ENCODE results near the gene PPBP.
"Not testable (repeated sequence)": the region's sequence is repeated elsewhere in the genome, so short reads cannot be mapped to it uniquely, and the experiment has no call there.

Gene PPBP

DNA sequence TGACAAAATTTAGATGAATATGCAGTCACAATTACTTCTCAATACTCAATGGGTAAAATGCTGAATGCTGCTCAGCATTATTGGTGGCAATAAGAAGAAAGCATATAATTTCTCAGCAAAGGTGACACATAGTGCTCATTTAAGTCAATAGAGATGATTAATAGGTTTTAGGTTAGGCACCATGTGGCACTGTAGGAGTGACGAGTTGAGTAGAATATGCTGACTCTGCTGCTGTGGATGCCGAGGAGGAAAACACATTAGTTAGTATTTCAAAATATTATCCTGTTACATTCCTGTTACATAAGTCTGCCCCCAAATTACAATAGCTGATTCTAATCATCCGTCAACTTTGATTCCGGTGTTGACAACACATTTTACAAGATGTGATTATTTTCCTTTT is 24.1 kb upstream of the PPBP start:
- Mint-ChIP-seq H3K4me1 (ENCODE audit: low read depth) (peaks cover 3% of the 10 kb centered on the region), H3K4me3 (no peak overlapping the region), H3K27ac (no peak overlapping the region), H3K9me3 (no peaks in the 10 kb centered on the region), H3K36me3 (ENCODE audit: low read depth) (no peaks in the 10 kb centered on the region), H3K27me3 (no peaks in the 10 kb centered on the region)
- no peak for DNase-seq

DNA sequence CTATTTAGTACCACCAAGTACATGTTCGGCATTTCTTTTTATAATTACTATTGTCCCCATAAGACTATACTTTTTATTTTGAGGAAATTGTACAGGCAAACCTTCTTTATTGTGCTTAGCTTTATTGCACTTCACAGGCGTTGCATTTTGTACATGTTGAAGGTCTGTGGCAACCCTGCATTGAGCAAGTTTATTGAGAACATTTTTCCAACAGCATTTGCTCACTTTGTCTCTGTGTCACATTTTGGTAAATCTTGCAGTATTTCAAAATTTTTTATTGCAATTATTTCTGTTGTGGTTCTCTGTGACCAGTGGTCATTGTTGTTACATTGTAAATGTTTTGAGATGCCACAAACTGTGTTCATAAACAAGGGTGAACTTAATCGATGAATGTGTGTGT is 21.3 kb upstream of the PPBP start:
- DNase-seq, result no peak
- H3K27me3 Mint-ChIP-seq, result no peaks in the 10 kb centered on the region
- no peak overlapping the region for H3K4me3 Mint-ChIP-seq
- no peaks in the 10 kb centered on the region for H3K36me3 Mint-ChIP-seq (ENCODE audit: low read depth)
- H3K9me3 Mint-ChIP-seq, result no peaks in the 10 kb centered on the region
- H3K27ac Mint-ChIP-seq, result no peak overlapping the region
- no peaks in the 10 kb centered on the region for H3K4me1 Mint-ChIP-seq (ENCODE audit: low read depth)

DNA sequence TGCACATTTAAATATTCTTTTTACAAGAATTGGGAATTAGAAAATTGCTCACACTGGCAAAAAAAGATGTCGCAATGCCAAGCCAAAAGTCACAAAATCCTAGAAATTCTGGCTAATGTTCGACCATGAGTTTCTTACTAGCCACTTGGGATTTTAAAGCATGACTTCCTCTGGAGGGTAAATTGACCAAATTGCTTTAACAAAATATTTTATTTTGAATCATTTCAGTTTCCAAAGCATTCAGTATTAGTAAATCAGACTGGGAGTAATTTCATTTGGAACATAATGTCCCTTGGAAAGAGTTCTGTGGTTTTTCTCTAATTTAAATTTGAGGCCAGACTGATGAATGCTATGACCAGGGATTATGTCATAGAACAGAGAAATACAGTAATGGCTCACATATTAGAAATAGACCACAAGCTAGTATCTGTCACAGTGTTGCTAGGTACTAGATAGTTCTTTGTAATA is 18.1 kb upstream of the PPBP start:
- no peaks in the 10 kb centered on the region for H3K36me3 Mint-ChIP-seq (ENCODE audit: low read depth)
- no peak for DNase-seq
- no peaks in the 10 kb centered on the region for H3K4me1 Mint-ChIP-seq (ENCODE audit: low read depth)
- H3K27ac Mint-ChIP-seq, result no peak overlapping the region
- H3K27me3 Mint-ChIP-seq, result peaks cover 2% of the 10 kb centered on the region
- no peaks in the 10 kb centered on the region for H3K9me3 Mint-ChIP-seq
- H3K4me3 Mint-ChIP-seq, result no peak overlapping the region

DNA sequence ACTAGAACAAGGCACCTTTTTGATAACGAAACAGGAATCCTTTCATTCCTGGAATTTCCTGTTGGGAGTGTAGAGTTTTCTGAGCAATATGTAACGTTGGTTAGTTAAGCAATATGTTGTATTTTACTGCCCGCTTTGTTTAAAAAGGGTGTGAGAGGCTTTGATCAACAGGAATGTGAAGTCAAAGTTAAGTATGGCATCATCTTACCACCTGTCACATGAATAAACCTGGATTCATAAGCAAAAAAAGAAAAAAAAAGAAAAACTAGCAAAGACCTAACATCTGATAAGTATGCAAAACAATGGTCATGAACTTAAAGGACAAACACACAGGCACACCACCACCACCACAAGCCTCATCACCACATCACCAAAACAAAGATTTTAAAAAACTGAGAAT is 17.5 kb upstream of the PPBP start:
- DNase-seq, result no peak
- Mint-ChIP-seq H3K36me3 (ENCODE audit: low read depth) (no peaks in the 10 kb centered on the region), H3K4me3 (no peak overlapping the region), H3K27ac (no peak overlapping the region), H3K4me1 (ENCODE audit: low read depth) (no peaks in the 10 kb centered on the region), H3K9me3 (no peaks in the 10 kb centered on the region), H3K27me3 (peaks cover 2% of the 10 kb centered on the region)

DNA sequence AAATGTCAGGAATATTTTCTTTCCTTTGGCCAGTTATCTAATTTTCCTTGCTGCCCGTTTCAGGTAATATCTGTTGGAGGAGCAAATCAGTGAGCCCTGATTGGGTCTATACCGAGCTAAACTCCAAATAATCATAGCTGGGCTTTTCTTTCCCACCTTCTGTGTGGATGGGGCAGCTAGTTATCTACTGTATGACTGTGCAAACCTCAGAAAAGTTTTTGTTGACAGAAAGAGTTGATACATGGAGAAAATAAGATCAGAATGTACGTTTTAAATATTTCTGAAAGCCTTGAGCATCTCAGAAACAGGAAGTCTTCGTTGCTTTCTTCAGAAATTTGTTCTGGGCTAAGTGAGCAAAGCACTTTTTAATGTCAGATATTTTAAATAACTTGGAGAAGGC is 16.7 kb upstream of the PPBP start:
- H3K27me3 Mint-ChIP-seq, result peaks cover 2% of the 10 kb centered on the region
- no peak overlapping the region for H3K27ac Mint-ChIP-seq
- H3K9me3 Mint-ChIP-seq, result no peaks in the 10 kb centered on the region
- DNase-seq, result no peak
- no peaks in the 10 kb centered on the region for H3K36me3 Mint-ChIP-seq (ENCODE audit: low read depth)
- H3K4me3 Mint-ChIP-seq, result no peak overlapping the region
- H3K4me1 Mint-ChIP-seq (ENCODE audit: low read depth), result no peaks in the 10 kb centered on the region

DNA sequence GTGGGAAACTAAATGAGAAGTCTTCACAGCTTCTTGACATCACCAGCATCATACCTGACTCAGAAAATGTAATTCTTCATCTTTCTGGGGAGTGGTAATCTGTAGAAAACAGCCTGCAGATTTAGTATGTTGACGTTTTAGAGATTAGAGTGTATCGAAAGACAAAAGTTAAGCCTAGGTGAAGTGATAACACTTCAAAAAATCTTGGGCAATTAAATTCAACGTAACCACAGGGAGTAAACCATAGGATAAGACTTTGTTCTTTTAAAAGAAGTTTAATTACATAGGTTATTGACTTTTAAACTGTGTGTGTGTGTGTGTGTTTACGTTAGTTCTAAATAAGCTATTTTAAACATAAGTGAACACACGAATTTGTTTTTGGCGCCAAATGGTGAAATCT is 12.3 kb upstream of the PPBP start:
- Mint-ChIP-seq H3K9me3 (no peaks in the 10 kb centered on the region), H3K4me1 (ENCODE audit: low read depth) (no peaks in the 10 kb centered on the region), H3K27me3 (peaks cover 21% of the 10 kb centered on the region), H3K27ac (no peak overlapping the region), H3K4me3 (no peak overlapping the region), H3K36me3 (ENCODE audit: low read depth) (no peaks in the 10 kb centered on the region)
- DNase-seq, result no peak

DNA sequence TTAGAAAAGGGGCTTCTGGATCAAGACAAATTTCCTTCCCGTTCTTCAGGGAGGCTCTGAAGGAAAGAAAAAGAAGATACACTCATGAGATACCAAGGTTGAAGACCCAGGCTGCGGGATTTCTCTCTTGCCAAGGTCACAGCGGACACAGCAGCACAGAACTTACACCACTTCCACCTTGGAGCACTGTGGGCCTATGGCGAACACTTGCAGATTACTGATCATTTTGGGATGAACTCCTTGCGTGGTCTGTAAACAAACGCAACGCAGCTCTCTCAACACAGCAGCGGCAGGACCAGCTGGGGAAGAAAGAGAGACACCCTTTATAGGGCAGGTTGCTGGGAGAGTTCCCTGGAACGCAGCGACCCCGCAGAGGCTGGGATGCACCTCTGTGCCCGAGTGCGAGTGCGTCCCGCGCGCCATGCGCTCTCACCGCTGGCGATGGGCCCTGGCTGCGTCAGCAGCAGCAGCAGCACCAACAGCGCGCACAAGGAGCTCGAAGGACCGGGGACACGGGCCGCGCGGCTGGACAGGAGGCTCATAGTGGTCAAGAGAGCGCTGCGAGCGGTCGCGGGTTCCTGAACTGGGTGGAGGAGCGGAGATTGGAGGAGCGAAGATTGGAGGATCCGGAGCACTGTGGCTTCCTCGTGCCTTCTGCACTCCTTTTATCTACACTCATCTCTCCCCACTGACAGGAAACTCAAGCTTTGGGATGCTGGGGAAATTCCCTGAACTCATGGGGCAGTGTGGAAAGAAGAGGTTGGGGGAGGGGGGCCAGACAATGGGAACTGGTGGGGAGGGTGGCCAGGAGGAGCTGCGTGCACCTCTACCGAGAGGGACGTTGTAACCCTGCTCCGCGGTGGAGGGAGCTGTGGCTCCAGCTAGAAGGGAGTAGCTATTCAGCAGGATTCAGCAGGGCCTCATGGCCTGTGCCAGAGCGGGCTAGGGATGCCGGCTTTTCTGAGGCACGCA is 10.3 kb upstream of the PPBP start, which contains the start of gene CXCL5:
Gene CXCL5, minus strand, starts transcription at position 638 of the 972 bp plus-strand sequence. Its CDS starts 96 bp downstream, at position 542.
- Mint-ChIP-seq H3K9me3 (no peaks in the 10 kb centered on the region), H3K4me1 (ENCODE audit: low read depth) (no peaks in the 10 kb centered on the region), H3K27ac (no peak within 1 kb of the TSS), H3K36me3 (ENCODE audit: low read depth) (no peaks in the 10 kb centered on the region), H3K4me3 (no peak within 1 kb of the TSS), H3K27me3 (peaks cover 21% of the 10 kb centered on the region)
- no peak for DNase-seq

DNA sequence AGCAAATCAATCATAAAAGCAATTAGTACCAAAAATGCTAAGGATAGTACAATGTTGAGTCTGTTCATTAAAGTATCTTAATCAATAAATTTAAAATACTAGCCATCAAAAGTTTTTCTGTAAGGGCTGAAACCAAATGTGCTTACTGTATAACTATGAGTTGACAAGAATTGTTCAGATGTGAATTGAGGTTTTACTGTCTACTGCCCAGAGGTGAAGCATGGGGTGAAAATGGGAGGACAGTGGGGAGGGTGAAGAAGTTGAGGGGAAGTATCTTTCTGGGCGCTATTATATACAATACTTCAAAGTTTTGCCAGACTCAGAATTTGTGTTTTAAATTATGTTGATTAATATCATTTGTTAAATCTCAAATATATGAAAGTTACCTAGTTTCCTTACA is 4.1 kb upstream of the PPBP start:
- no peaks in the 10 kb centered on the region for H3K4me1 Mint-ChIP-seq (ENCODE audit: low read depth)
- no peak overlapping the region for H3K4me3 Mint-ChIP-seq
- no peaks in the 10 kb centered on the region for H3K9me3 Mint-ChIP-seq
- H3K27me3 Mint-ChIP-seq, result no peaks in the 10 kb centered on the region
- DNase-seq, result no peak
- H3K36me3 Mint-ChIP-seq (ENCODE audit: low read depth), result no peaks in the 10 kb centered on the region
- H3K27ac Mint-ChIP-seq, result no peak overlapping the region

DNA sequence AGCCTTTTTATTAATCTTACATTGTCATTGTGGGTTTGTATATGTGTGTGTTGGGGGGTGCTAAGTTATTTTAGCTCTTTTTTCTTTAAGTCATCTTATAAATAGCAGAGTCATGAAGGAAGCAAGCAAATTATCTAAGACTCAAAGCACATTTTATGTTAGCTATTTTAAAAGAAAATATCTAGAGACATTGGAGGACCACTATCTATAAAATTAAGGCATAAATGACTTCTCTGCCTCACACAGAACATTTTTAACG is 3.7 kb upstream of the PPBP start:
- H3K27me3 Mint-ChIP-seq, result no peaks in the 10 kb centered on the region
- H3K4me3 Mint-ChIP-seq, result no peak overlapping the region
- DNase-seq, result no peak
- H3K4me1 Mint-ChIP-seq (ENCODE audit: low read depth), result no peaks in the 10 kb centered on the region
- no peaks in the 10 kb centered on the region for H3K36me3 Mint-ChIP-seq (ENCODE audit: low read depth)
- no peaks in the 10 kb centered on the region for H3K9me3 Mint-ChIP-seq
- no peak overlapping the region for H3K27ac Mint-ChIP-seq

DNA sequence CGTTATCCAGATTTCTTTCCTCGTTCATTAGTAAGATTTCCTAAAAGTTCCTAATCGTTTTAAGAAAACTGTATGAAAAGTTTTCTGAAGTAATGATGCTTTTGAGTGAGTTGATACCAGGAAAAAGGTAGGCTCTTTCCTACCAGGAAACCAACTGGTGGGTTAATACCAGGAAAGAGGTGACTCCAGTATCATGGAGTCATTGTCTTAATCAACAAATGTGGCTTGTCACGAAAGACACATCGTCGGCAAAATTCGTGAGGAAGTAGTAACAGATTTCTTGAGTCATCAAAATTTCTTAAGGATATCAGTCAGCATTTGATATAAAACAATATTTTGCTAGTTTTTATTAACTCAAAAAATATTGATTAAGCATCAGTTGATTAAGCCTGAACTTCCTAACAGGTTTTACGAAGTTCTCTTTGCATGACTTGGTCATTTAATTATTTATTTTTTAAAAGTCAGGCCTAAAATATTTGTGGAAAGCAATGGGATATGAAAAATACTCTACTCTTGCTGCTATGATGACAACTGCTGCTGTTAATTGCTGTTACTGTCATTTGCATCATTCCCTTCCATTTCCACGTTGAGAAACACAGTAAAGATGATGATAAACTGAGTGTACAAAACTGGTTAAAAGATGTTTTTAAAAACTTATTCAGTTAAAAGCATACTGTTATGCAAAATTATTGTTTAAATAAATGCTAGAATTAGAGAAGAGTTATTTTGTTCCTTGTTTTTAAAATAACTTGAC is 3.2 kb upstream of the PPBP start:
- Mint-ChIP-seq H3K4me1 (ENCODE audit: low read depth) (no peaks in the 10 kb centered on the region), H3K27me3 (no peaks in the 10 kb centered on the region), H3K4me3 (no peak overlapping the region), H3K36me3 (ENCODE audit: low read depth) (no peaks in the 10 kb centered on the region), H3K9me3 (no peaks in the 10 kb centered on the region), H3K27ac (no peak overlapping the region)
- no peak for DNase-seq

DNA sequence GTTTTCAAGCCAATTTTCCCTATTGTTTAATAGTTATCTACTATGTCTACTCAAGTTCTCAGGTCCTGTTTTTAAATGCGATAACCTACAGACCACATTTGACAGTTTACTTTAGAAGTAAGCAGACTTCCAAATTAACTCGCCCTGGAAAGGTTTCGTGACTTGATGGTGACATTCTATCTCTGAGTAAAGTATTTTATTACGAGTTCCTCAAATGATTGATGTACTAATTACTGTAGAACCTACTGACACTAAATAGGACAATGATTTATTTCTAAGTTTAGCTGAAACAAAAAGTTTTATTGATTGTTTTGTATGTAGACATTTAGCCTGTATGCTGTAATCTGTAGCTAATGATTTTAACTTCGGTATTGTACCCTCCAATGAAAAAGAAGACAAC is 1.9 kb upstream of the PPBP start:
- Mint-ChIP-seq H3K9me3 (no peaks in the 10 kb centered on the region), H3K4me1 (ENCODE audit: low read depth) (no peaks in the 10 kb centered on the region)

DNA sequence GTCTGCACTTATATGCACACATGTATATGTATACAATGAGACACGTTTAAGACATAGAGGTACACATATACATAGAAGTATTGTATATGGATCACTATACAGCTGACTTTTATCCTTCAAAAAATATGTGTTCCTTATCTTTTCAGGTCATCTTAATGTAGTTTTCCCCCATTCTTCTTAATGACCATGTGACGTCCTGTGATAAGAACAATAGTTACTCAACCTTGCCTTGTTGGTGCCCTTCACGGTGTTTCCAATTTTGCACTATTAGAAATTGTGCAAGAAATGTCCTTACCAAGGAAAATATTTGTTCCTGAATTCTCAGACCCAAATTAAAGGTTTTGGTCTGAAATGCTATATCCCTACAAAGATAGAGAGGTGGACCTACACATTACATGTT is 1.0 kb upstream of the PPBP start:
- H3K27me3 Mint-ChIP-seq, result no peaks in the 10 kb centered on the region

More for the DNA sequence above, 1.9 kb upstream of the PPBP start:
- H3K4me3 Mint-ChIP-seq, result no peak overlapping the region
- DNase-seq, result no peak
- H3K27ac Mint-ChIP-seq, result no peak overlapping the region
- H3K36me3 Mint-ChIP-seq (ENCODE audit: low read depth), result no peaks in the 10 kb centered on the region
- no peaks in the 10 kb centered on the region for H3K27me3 Mint-ChIP-seq

DNA sequence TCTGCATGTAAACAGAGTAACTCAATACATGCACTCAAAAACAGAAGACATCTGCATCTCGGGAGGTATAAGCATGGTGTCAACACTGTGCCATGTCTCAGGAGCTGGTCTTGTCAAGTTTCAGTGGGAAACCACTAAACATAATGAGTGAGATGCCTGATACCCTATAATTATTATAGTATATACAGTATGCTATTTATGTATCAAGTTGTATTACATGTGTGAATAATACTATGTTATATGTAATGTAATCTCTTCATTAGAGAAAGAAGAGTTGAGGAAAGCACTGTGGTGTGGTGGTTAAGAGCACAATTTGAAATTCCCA is 2.5 kb downstream of the PPBP start:
- Mint-ChIP-seq H3K27ac (no peak overlapping the region), H3K27me3 (peaks cover 4% of the 10 kb centered on the region), H3K4me1 (ENCODE audit: low read depth) (no peaks in the 10 kb centered on the region), H3K4me3 (no peak overlapping the region), H3K9me3 (no peaks in the 10 kb centered on the region), H3K36me3 (ENCODE audit: low read depth) (no peaks in the 10 kb centered on the region)
- DNase-seq, result no peak

More for the DNA sequence above, 1.0 kb upstream of the PPBP start:
- Mint-ChIP-seq H3K27ac (no peak overlapping the region), H3K4me1 (ENCODE audit: low read depth) (no peaks in the 10 kb centered on the region), H3K36me3 (ENCODE audit: low read depth) (no peaks in the 10 kb centered on the region), H3K4me3 (no peak overlapping the region), H3K9me3 (no peaks in the 10 kb centered on the region)
- no peak for DNase-seq

DNA sequence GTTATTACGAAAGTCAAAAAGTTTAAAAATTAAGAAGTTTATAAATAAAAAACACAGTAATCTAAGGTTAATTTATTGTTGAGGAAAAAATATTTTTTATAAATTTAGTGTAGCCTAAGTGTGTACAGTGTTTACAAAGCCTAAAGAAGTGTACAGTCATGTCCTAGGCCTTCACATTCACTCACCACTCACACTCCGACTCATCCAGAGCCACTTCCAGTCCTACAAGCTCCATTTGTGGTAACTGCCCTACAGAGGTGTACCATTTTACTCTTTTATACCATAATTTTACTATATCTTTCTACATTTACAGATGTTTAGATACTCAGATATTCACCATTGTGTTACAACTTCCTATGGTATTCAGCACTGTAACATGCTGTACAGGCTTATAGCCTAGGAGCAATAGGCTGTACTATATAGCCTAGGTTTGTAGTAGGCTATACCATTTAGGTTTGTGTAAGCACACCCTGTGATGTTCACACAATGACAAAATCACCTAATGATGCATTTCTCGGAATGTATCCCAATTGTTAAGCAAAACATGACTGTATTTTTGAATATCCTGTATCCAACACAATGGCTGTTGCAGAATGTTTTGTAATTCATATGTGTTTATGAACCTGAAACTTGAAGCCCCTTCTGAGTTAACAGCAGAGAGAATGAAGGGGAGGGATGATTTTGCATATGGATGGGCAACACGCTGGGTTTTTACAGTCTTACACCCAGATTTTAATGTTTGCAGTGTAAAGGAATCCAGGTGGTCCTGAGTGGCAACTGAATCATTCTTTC is 3.1 kb downstream of the PPBP start:
- DNase-seq, result no peak
- Mint-ChIP-seq H3K4me3 (no peak overlapping the region), H3K27ac (no peak overlapping the region), H3K36me3 (ENCODE audit: low read depth) (no peaks in the 10 kb centered on the region), H3K9me3 (no peaks in the 10 kb centered on the region), H3K27me3 (peaks cover 4% of the 10 kb centered on the region), H3K4me1 (ENCODE audit: low read depth) (no peaks in the 10 kb centered on the region)

DNA sequence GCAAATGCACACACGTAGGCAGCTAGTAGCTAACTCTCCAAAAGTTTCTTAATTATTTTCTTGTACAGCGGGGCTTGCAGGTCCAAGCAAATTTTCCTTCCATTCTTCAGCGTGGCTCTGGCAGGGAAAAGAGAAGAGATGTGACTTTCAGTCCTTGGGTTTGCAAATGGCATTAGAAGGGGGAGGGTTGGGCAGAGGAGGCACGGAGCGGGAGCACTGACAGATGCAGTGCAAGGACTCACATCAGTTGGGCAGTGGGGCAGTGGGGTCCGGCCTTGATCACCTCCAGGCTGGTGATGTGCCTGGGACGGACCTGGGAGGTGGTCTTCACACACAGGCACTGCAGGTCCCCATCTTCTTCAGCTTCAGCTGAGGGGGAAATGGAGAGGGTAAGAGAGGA is 6.8 kb downstream of the PPBP start:
- not testable (repeated sequence) for H3K36me3 Mint-ChIP-seq (ENCODE audit: low read depth); H3K27me3 Mint-ChIP-seq; H3K9me3 Mint-ChIP-seq; H3K4me3 Mint-ChIP-seq; H3K4me1 Mint-ChIP-seq (ENCODE audit: low read depth); H3K27ac Mint-ChIP-seq; DNase-seq
